NT2/D1 (cell line): Measurements from ENCODE around the gene NXPH1.
A peak's percentile ranks its signal among the peaks of the same experiment; 100 is the strongest.

Source experiments
- SUZ12 ChIP-seq: IDR thresholded peaks from 2 replicates; pipeline ENCODE4 v1.6.1; 2011; ENCODE audit not compliant: insufficient read length, insufficient read depth; ENCODE audit errors: extremely low read depth
- YY1 ChIP-seq: IDR thresholded peaks from 2 replicates; pipeline ENCODE4 v1.6.1; 2011; ENCODE audit not compliant: insufficient read length, insufficient read depth
- ZNF274 ChIP-seq: IDR thresholded peaks from 2 replicates; pipeline ENCODE4 v1.6.1; 2011; ENCODE audit warnings: mild to moderate bottlenecking, low read depth, low read length

DNA sequence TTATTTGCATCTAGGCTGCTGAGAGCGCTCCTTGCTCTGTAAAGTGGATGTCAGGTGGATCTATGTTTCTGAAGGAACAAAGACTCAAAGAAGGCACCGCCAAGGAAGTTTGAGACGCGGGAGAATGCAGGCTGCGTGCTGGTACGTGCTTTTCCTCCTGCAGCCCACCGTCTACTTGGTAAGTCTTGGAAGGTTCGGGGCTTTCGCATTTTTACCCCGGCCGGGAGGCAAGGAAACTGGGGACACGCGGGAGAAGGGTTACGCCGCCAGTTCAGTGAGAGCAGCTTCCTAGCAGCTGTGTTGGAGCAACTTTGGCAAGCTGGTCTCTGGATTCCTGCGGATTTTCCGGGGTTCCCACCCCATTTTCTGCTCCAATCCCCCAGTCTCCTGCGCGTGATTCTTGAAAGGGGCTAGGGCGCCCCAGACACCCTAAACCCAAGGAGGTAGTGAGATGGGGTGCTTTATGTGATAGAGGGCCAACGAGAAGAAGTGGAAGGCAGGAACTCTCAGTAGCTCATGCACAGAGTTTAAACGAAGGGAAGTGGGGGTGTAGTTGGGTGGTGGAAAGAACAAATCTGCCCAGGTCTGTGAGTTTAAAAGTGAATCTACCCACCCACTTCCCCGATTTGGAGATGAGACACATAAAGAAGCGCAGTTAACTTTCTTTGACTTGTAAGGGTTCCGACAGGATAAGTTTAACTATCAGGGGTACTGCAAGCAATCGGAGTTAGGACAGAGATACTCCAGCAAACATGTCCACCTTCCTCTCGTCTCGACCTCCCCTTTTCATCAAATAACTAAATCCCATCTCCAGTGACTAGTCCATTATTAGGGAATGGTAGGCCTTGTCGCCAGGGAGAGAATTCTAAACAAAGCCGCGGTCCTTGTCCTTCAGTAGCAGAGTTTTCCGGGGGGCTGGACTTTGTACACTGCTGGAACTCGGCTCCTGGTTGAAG lies 2.5 kb downstream of the NXPH1 start:
- TF ChIP-seq ZNF274 (no peak), SUZ12 (peak; percentile 74), YY1 (no peak)
